Measurements from ENCODE around the gene GBP1.
"Not testable (repeated sequence)": the region's sequence is repeated elsewhere in the genome, so short reads cannot be mapped to it uniquely, and the experiment has no call there.

GBP1 gene

GRCh38 chr1:89085781-89086180 is 20.8 kb upstream of the GBP1 start:
- peak; percentile 49 for DNase-seq (ENCODE audit: extremely low spot score)
- TF ChIP-seq CTCF (IDR thresholded peaks at IDR 0.05; ENCODE audit: control extremely low read depth, extremely low read depth, low read depth, missing control alignments): peak; percentile 46
- ChIA-PET POLR2A (no interaction called here), CTCF (interaction anchor here (0.6 to 2.0 kb wide), 18 partner anchors 10 to 277 kb away, joined by 3 to 5 read pairs (median 3); partner anchors contain the start of gene GBP5)

- no peak for TF ChIP-seq CTCF (IDR thresholded peaks at IDR 0.05; ENCODE audit: control extremely low read depth, extremely low read depth, low read depth, missing control alignments)
- POLR2A ChIA-PET: no interaction called here
- CTCF ChIA-PET: interaction anchor here (1.0 to 1.7 kb wide), 10 partner anchors 11 to 278 kb away, joined by 3 to 5 read pairs (median 3); partner anchors contain the start of gene GBP1
- no peak for DNase-seq (ENCODE audit: extremely low spot score)
Observed at GRCh38 chr1:89081005-89081404, 16.0 kb upstream of the GBP1 start.

- DNase-seq (ENCODE audit: extremely low spot score); POLR2A ChIA-PET: not testable (repeated sequence)
- CTCF ChIA-PET: interaction anchor here (1.2 to 1.4 kb wide), 3 partner anchors 15 to 279 kb away, joined by 3 to 5 read pairs (median 3); partner anchors contain the start of gene GBP1
Observed at GRCh38 chr1:89080068-89080467, 15.1 kb upstream of the GBP1 start.

GRCh38 chr1:89072466-89073065 is 7.6 kb upstream of the GBP1 start:
- DNase-seq (ENCODE audit: extremely low spot score); POLR2A ChIA-PET: not testable (repeated sequence)
- CTCF ChIA-PET: interaction anchor here (1.1 kb wide), 1 partner anchor 9 kb away, joined by 3 read pairs; no protein-coding TSS in a partner anchor

- DNase-seq (ENCODE audit: extremely low spot score): no peak
- ChIA-PET POLR2A (no interaction called here), CTCF (interaction anchor here (0.6 to 1.7 kb wide), 6 partner anchors 8 to 67 kb away, joined by 3 to 5 read pairs (median 4); partner anchors contain the start of gene GBP3)
- no peak for TF ChIP-seq CTCF (IDR thresholded peaks at IDR 0.05; ENCODE audit: control extremely low read depth, extremely low read depth, low read depth, missing control alignments)
Observed at GRCh38 chr1:89070509-89070908, 5.5 kb upstream of the GBP1 start.

- ChIA-PET CTCF (interaction anchor here (0.6 to 1.6 kb wide), 6 partner anchors 8 to 48 kb away, joined by 3 to 5 read pairs (median 4); partner anchors contain the start of gene GBP3), POLR2A (no interaction called here)
- DNase-seq (ENCODE audit: extremely low spot score): no peak
- TF ChIP-seq CTCF (IDR thresholded peaks at IDR 0.05; ENCODE audit: control extremely low read depth, extremely low read depth, low read depth, missing control alignments): no peak
Observed at GRCh38 chr1:89069951-89070350, 4.9 kb upstream of the GBP1 start.

GRCh38 chr1:89068291-89068690 is 3.3 kb upstream of the GBP1 start:
- TF ChIP-seq CTCF (IDR thresholded peaks at IDR 0.05; ENCODE audit: control extremely low read depth, extremely low read depth, low read depth, missing control alignments): no peak
- ChIA-PET POLR2A (no interaction called here), CTCF (interaction anchor here (1.0 to 1.6 kb wide), 2 partner anchors 24 to 35 kb away, joined by 3 read pairs; no protein-coding TSS in a partner anchor)
- no peak for DNase-seq (ENCODE audit: extremely low spot score)

Measured in GM10248 (cell line).